ENCODE results near the gene MYH11.

MYH11 gene

DNA sequence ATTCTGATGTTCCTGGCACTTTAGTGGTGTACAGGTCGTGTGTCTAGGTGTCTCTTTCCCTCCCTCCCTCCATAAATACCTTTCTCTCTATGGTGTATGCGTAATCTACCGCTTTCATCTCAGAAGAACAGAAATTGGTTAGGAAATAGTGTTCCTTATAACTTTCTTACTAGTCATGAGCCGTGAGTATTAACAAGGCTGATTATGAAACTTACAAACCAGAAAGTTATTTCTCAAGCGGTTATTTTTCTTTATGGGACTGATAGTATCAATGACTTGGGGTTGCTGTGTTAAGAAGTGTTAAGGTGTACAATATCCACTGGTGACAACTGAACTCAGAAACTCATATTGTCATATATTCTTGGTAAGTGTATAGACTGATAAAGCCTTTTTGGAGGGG, 13.2 kb upstream of the MYH11 start:
- CTCF ChIA-PET: no interaction called here
- TF ChIP-seq SUZ12 (IDR thresholded peaks at IDR 0.05): no peak
- TF ChIP-seq BHLHE40 (IDR thresholded peaks at IDR 0.05; ENCODE audit: borderline replicate concordance): no peak
- TF ChIP-seq CTBP1 (IDR thresholded peaks at IDR 0.05; ENCODE audit: borderline replicate concordance): no peak
- TF ChIP-seq, protein P1, sequence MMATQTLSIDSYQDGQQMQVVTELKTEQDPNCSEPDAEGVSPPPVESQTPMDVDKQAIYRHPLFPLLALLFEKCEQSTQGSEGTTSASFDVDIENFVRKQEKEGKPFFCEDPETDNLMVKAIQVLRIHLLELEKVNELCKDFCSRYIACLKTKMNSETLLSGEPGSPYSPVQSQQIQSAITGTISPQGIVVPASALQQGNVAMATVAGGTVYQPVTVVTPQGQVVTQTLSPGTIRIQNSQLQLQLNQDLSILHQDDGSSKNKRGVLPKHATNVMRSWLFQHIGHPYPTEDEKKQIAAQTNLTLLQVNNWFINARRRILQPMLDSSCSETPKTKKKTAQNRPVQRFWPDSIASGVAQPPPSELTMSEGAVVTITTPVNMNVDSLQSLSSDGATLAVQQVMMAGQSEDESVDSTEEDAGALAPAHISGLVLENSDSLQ (IDR thresholded peaks at IDR 0.05): no peak
- no peak for TF ChIP-seq ARNT (IDR thresholded peaks at IDR 0.05)
- no peak for TF ChIP-seq ELF4 (IDR thresholded peaks at IDR 0.05)
- no peak for TF ChIP-seq TARDBP (IDR thresholded peaks at IDR 0.05)
- no peak for TF ChIP-seq ZNF384 (IDR thresholded peaks at IDR 0.05)
- no peak for TF ChIP-seq FOXA1 (IDR thresholded peaks at IDR 0.05)
- no peak for TF ChIP-seq SP1 (IDR thresholded peaks at IDR 0.05)
- TF ChIP-seq FOXK2 (IDR thresholded peaks at IDR 0.05): no peak
- TF ChIP-seq HDGF (IDR thresholded peaks at IDR 0.05; ENCODE audit: borderline replicate concordance): no peak
- no peak for TF ChIP-seq NFRKB (IDR thresholded peaks at IDR 0.05)
- TF ChIP-seq LEF1 (IDR thresholded peaks at IDR 0.05; ENCODE audit: borderline replicate concordance): no peak
- no peak for TF ChIP-seq L3MBTL2 (conservative IDR thresholded peaks at IDR 0.05)
- POLR2A ChIA-PET: interaction anchor here (1.0 kb wide), 1 partner anchor 18 kb away, joined by 5 read pairs; the partner anchor contains the start of gene CEP20
- DNase-seq (ENCODE audit: extremely low spot score): no peak

DNA sequence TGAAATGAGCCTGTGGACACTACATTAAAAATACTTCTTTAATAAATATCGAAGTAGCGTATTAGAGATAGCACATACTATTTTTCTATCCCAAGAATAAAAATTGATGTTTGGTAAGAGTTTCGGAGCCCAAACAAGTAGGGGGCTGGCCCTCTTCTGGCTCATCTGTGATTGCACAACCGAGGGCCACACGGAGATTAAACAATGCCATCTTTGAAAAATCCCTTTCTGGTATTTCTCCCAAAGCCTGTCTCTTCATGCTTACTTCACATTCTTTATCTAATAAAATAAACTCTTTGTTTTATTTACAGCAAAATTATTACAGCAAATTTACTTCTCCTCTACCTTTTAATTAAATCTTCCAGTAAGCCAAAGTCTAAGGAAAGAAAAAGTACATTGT, 9.6 kb upstream of the MYH11 start:
- TF ChIP-seq ARNT (IDR thresholded peaks at IDR 0.05) (no peak), ELF4 (IDR thresholded peaks at IDR 0.05) (no peak), NFRKB (IDR thresholded peaks at IDR 0.05) (no peak), SP1 (IDR thresholded peaks at IDR 0.05) (no peak), FOXK2 (IDR thresholded peaks at IDR 0.05) (no peak), FOXA1 (IDR thresholded peaks at IDR 0.05) (no peak), HDGF (IDR thresholded peaks at IDR 0.05; ENCODE audit: borderline replicate concordance) (no peak), SUZ12 (IDR thresholded peaks at IDR 0.05) (no peak), LEF1 (IDR thresholded peaks at IDR 0.05; ENCODE audit: borderline replicate concordance) (no peak), FOXM1 (IDR thresholded peaks at IDR 0.05; ENCODE audit: borderline replicate concordance) (no peak), ZNF384 (IDR thresholded peaks at IDR 0.05) (no peak), L3MBTL2 (conservative IDR thresholded peaks at IDR 0.05) (no peak), CTBP1 (IDR thresholded peaks at IDR 0.05; ENCODE audit: borderline replicate concordance) (no peak), TARDBP (IDR thresholded peaks at IDR 0.05) (no peak), BHLHE40 (IDR thresholded peaks at IDR 0.05; ENCODE audit: borderline replicate concordance) (no peak)
- TF ChIP-seq, protein P1 (IDR thresholded peaks at IDR 0.05): no peak
- DNase-seq (ENCODE audit: extremely low spot score): no peak
- ChIA-PET CTCF (no interaction called here), POLR2A (no interaction called here)

GRCh38 chr16:15865742-15866141, 8.9 kb upstream of the MYH11 start:
- ChIA-PET POLR2A (no interaction called here), CTCF (no interaction called here)
- no peak for DNase-seq (ENCODE audit: extremely low spot score)

GRCh38 chr16:15864939-15865338, 8.1 kb upstream of the MYH11 start:
- TF ChIP-seq FOXK2 (IDR thresholded peaks at IDR 0.05) (no peak), NFRKB (IDR thresholded peaks at IDR 0.05) (no peak), ZNF384 (IDR thresholded peaks at IDR 0.05) (no peak), HDGF (IDR thresholded peaks at IDR 0.05; ENCODE audit: borderline replicate concordance) (no peak), ELF4 (IDR thresholded peaks at IDR 0.05) (no peak), SP1 (IDR thresholded peaks at IDR 0.05) (no peak), ARNT (IDR thresholded peaks at IDR 0.05) (no peak), BHLHE40 (IDR thresholded peaks at IDR 0.05; ENCODE audit: borderline replicate concordance) (no peak), SUZ12 (IDR thresholded peaks at IDR 0.05) (no peak), FOXM1 (IDR thresholded peaks at IDR 0.05; ENCODE audit: borderline replicate concordance) (no peak), FOXA1 (IDR thresholded peaks at IDR 0.05) (no peak), CTBP1 (IDR thresholded peaks at IDR 0.05; ENCODE audit: borderline replicate concordance) (no peak), L3MBTL2 (conservative IDR thresholded peaks at IDR 0.05) (no peak), LEF1 (IDR thresholded peaks at IDR 0.05; ENCODE audit: borderline replicate concordance) (no peak), TARDBP (IDR thresholded peaks at IDR 0.05) (no peak)
- TF ChIP-seq, protein P1 (IDR thresholded peaks at IDR 0.05): no peak
- ChIA-PET POLR2A (no interaction called here), CTCF (no interaction called here)

More at GRCh38 chr16:15865742-15866141, 8.9 kb upstream of the MYH11 start:
- TF ChIP-seq, protein P1 (IDR thresholded peaks at IDR 0.05): no peak
- TF ChIP-seq LEF1 (IDR thresholded peaks at IDR 0.05; ENCODE audit: borderline replicate concordance): no peak

GRCh38 chr16:15861996-15862395, 5.2 kb upstream of the MYH11 start:
- ChIA-PET POLR2A (no interaction called here), CTCF (no interaction called here)
- DNase-seq (ENCODE audit: extremely low spot score): no peak
- TF ChIP-seq SP1 (IDR thresholded peaks at IDR 0.05): no peak
- TF ChIP-seq BHLHE40 (IDR thresholded peaks at IDR 0.05; ENCODE audit: borderline replicate concordance): no peak
- TF ChIP-seq ZNF384 (IDR thresholded peaks at IDR 0.05): no peak
- TF ChIP-seq, protein P1 (IDR thresholded peaks at IDR 0.05): no peak
- TF ChIP-seq ELF4 (IDR thresholded peaks at IDR 0.05): no peak
- no peak for TF ChIP-seq TARDBP (IDR thresholded peaks at IDR 0.05)
- no peak for TF ChIP-seq FOXM1 (IDR thresholded peaks at IDR 0.05; ENCODE audit: borderline replicate concordance)
- TF ChIP-seq HDGF (IDR thresholded peaks at IDR 0.05; ENCODE audit: borderline replicate concordance): no peak
- no peak for TF ChIP-seq FOXA1 (IDR thresholded peaks at IDR 0.05)

More at GRCh38 chr16:15864939-15865338, 8.1 kb upstream of the MYH11 start:
- DNase-seq (ENCODE audit: extremely low spot score): no peak

Data from HEK293T (cell line).